ENCODE results near the gene CBLL2.
"Not testable (repeated sequence)": the region's sequence is repeated elsewhere in the genome, so short reads cannot be mapped to it uniquely, and the experiment has no call there.

The CBLL2 gene, protein sequence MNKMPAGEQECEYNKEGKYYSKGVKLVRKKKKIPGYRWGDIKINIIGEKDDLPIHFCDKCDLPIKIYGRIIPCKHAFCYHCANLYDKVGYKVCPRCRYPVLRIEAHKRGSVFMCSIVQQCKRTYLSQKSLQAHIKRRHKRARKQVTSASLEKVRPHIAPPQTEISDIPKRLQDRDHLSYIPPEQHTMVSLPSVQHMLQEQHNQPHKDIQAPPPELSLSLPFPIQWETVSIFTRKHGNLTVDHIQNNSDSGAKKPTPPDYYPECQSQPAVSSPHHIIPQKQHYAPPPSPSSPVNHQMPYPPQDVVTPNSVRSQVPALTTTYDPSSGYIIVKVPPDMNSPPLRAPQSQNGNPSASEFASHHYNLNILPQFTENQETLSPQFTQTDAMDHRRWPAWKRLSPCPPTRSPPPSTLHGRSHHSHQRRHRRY

DNA sequence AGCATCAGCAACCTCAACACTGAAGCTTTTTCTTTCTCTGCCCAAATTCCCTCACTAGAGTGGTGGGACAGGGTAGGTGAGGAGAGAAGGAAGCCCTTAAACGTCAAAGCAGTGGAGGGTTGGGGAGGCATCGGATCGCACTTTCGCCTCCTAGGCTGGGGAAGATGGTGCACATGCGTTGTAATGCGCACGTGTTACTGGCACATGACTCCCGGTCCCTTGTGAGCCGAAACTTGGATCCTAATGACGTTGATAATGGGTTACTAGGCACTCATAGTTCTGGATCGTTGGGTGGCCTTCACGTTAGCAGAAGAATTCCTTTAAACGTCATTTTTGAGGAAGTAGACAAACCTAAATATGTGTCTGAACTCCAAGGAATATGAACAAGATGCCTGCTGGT, at the start of gene CBLL2:
Gene CBLL2 (plus strand): TSS at position 301 of the 400 bp plus-strand sequence. CDS start 79 bp downstream, at position 380.
- DNase-seq (ENCODE audit: low read depth in 1 of 2, low spot score in 1 of 2), result no peak

DNA sequence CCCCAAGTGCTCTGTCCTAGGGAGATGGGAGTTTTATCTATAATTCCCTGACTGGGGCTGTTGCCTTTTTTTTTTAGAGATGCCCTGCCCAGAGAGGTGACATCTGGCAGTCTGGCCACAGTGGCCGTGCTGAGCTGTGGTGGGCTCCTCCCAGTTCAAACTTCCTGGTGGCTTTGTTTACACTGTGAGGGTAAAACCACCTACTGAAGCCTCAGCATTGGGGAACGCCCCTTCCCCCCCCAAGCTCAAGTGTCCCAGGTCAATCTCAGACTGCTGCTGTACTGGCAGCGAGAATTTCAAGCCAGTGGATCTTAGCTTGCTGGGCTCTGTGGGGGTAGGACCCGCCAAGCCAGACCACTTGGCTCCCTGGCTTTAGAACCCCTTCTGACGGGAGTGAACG, 38.3 kb upstream of the CBLL2 start:
- DNase-seq (ENCODE audit: low read depth in 1 of 2, low spot score in 1 of 2), result no peak

DNA sequence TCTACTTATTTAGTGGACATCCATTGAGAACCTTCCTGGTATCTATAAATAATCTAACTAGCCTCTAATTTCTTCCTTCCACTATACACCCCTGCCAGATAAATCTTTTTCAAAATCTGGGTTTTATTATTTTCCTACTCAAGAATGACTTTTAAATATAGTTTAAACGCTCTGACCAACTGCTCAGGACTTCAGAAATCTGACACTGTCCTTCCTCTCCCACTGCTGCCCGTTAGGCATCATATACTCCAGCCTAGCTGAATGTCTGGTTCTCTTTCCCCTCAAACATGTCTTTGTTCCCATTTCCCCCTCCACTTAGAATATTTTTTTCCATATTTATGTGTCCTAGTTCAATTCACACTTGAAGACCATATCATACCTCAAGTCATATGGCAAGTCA, 35.2 kb upstream of the CBLL2 start:
- no peak for DNase-seq (ENCODE audit: low read depth in 1 of 2, low spot score in 1 of 2)

DNA sequence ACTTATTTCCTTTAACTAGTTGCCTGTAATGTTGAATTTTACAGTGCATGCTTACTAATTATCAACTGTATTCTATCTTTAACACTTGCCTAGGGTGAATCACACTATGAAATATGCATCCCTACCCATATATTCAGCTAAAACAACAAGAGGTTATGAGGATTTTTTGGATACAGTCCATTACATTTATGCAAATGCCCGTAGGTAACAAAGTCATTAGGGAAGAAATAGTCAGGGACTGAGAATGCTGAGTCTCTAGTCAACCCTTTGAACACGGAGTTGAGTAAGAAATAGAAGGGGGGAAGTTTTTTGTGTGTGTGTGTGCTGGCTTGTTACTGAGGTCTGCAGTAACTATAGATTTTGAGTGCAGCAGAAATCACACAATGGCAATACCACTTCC, 26.1 kb upstream of the CBLL2 start:
- DNase-seq (ENCODE audit: low read depth in 1 of 2, low spot score in 1 of 2), result no peak

DNA sequence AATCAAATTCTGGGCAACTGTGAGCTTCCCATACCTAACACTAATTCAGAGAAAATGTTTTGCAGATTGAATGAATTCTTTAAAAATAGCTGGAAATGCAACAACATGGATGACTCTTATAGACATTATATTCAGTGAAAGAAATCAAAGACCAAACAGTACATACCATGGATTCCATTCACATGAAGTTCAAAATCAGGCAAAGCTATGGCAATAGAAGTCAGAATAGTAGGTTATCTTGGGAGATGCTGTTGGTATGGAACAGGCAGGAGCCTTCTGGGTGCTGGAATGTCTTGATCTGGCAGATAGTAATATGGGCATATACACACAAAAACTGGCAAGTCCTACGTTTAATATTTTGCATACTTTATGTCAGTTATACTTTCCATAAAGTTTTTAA, 25.5 kb upstream of the CBLL2 start:
- no peak for DNase-seq (ENCODE audit: low read depth in 1 of 2, low spot score in 1 of 2)

DNA sequence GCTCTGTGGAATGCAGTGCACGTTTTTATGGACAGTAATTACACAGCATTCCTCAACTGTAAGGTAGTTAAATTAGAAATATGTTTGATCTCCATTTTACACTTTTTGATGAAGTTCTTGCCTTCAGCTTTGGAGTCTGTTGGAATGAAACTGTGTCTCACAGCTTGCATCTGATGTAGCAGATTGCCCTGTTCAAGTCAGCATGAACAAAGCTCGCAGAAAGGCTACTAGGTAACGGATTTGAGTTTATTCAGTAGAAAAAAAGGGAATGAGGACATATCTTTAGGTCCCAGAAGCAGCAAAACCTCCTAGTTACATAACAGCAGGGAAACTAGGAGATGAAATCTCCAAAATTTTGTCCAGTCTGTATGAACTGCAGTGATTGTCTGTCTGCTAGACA, 24.3 kb upstream of the CBLL2 start:
- DNase-seq (ENCODE audit: low read depth in 1 of 2, low spot score in 1 of 2), result no peak

DNA sequence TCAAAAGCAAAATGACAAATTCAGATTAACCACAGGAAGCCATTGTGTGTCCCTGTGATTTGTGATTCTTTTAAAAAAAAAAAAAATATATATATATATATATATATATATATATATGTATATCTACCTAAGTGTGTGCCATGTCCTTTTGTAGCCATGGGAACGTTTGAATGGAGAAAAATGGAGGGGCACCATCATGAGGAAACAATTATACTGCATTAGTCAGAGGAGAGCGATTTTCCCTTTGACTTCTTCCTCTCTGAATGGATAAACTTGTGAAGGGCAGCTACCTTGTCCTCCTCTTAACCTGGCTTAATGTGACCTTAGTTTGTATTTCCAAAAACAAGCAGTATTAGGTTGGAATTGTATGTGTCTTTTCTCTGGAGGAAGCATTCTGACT, 23.3 kb upstream of the CBLL2 start:
- no peak for DNase-seq (ENCODE audit: low read depth in 1 of 2, low spot score in 1 of 2)

DNA sequence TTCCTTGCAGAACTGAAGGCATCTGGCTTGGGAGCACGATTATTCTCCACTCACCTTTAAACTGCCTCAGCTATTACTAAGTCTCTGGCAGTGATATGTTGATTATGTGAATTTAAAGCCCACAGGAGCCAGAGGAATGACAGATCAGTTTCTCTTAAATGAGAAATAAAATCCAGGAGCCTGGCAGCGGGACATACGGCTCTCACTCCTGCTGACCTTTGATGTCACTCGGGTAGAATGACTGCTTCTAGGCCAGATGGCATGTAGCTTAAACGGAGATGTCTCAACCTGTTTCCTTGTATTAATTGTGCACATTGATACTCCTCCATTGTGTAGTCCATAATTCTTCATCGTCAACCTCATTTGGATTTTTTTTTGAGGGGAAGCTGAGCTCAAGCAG, 4.0 kb upstream of the CBLL2 start:
- DNase-seq (ENCODE audit: low read depth in 1 of 2, low spot score in 1 of 2), result no peak

DNA sequence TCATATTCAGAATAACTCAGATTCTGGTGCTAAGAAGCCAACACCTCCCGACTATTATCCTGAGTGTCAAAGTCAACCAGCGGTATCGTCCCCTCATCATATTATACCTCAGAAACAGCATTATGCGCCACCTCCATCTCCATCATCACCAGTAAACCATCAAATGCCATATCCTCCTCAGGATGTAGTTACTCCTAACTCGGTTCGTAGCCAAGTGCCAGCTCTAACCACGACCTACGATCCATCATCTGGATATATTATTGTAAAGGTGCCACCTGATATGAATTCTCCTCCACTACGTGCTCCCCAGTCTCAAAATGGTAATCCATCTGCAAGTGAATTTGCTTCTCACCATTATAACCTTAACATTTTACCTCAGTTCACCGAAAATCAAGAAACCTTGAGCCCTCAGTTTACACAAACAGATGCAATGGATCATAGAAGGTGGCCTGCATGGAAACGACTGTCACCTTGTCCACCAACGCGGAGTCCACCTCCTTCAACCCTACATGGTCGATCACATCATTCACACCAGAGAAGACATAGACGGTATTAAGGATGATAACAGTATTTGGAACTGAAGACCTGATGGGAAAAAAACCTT, 1.1 kb downstream of the CBLL2 start:
- DNase-seq (ENCODE audit: low read depth in 1 of 2, low spot score in 1 of 2), result no peak

DNA sequence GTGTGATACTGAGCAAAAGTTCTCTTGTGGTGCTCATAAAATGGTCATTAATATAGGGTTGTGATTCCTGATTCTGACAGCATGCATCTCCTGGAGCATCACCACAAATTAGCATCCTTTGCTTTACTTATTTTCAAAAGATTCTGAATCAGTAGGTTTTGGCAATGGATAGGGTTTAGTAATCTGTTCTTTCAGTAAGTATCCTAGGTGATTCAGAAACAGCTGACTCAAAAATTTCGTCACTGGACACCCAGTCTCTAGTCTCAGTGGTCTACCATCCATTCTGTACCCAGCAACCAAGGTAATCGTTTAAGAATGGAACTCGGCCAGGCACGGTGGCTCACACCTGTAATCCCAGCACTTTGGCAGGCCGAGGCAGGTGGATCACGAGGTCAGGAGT, 4.1 kb downstream of the CBLL2 start:
- no peak for DNase-seq (ENCODE audit: low read depth in 1 of 2, low spot score in 1 of 2)

DNA sequence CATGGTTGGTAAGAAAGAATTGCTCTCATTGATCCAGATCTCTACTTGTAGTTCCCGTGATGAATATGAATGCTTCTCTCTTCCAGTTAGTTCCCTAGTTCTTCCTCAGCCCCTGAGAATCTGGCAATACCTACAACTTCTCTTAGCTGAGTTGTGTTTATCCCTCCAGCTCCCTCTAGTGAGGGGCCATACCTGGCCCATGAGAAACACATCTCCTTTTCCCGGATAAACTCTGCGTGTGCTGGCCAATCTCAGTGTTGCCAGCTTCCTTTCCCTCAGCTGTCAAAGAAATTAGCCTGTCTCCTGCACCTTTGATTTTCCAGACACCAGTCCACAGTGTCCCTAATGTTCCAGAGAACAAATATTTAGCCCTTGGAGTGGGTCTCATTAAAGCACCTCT, 5.7 kb downstream of the CBLL2 start:
- DNase-seq (ENCODE audit: low read depth in 1 of 2, low spot score in 1 of 2), result no peak

DNA sequence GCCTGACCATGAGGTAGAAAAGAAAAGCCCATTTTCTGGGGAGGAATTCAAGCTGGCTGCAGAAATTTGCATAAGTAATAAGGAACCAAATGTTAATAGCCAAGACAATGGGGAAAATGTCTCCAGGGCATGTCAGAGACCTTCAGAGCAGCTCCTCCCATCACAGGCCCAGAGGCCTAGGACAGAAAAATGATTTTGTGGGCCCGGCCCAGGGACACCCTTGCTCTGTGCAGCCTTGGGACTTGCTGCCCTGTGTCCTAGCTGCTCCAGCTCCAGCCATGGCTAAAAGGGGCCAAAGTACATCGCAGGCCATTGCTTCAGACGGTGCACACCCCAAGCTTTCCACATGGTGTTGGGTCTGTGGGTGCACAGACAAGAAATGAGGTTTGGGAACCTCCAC, 16.5 kb downstream of the CBLL2 start:
- not testable (repeated sequence) for DNase-seq (ENCODE audit: low read depth in 1 of 2, low spot score in 1 of 2)

DNA sequence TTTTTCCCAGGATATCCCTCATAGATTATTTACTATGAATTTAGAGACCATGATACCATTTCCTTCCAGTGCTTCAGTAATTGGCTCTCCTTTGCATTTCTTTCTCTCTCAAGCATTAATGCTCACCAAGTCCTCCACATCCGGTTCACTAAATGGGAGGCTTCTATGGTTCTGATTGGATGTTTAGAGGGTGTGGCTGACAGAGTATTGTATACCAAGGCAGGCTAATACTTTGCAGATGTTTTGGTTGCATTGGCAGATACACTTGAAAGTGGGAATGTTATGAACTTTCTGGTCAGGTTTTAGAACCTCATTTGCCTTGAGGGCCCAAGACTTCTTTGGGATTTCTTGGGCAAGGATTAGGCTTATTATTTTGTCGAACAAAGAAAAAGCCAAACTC, 24.2 kb downstream of the CBLL2 start:
- DNase-seq (ENCODE audit: low read depth in 1 of 2, low spot score in 1 of 2), result no peak

DNA sequence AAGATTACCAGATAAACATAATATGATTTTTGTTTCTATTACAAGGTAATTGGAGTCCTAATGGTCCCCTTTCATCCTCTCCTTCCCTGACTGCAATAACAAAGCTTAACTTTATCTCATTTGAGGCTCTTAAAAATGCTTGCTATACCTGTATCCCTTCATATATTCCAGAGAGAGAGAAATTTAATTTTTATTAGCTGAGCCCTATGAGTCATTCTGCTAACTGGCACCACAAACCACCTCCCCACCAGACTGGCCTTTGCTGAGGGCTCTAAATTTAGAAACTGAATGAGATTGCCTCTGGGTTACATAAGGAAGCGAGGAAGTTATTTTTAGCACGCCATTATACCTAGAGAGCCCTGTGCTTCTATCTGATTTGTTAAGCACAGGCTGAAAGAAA, 27.4 kb downstream of the CBLL2 start:
- no peak for DNase-seq (ENCODE audit: low read depth in 1 of 2, low spot score in 1 of 2)

DNA sequence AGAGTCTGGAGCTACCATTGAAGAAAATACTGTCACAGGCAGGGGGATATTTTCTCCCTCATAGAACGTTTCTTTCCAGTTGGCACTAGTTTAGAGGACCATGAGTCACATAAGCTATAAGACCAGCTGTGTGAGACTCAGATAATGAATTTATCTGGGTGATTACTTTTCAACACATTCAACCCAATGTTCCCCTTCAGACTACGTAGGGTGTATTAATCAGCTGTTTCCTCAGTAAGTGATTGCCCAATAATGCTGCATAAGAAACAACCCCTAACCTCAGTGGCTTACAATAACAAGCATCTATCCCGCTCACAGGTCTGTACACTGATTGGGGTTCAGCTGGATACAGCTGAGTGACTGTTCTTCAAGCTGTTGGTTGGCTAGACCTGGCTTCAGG, 38.1 kb downstream of the CBLL2 start:
- no peak for DNase-seq (ENCODE audit: low read depth in 1 of 2, low spot score in 1 of 2)

DNA sequence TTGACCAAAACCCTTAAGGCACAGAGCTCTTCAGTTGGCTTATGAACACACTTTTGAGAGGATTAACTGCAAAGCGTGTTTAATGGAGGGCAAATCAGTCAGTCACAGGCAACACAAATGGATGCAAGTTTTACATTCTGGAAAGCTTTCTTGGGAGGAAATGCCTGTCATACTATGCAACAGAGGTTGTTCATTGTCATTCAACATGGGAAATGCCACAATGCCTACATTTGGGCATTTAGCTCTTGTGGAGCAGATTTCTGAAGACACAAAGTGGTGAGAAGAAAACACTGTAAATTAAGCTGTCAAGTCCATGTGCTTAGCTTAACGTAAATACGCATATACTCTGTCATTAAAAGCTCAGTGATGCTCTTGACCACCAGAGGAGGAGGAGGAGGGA, 41.1 kb downstream of the CBLL2 start:
- no peak for DNase-seq (ENCODE audit: low read depth in 1 of 2, low spot score in 1 of 2)

DNA sequence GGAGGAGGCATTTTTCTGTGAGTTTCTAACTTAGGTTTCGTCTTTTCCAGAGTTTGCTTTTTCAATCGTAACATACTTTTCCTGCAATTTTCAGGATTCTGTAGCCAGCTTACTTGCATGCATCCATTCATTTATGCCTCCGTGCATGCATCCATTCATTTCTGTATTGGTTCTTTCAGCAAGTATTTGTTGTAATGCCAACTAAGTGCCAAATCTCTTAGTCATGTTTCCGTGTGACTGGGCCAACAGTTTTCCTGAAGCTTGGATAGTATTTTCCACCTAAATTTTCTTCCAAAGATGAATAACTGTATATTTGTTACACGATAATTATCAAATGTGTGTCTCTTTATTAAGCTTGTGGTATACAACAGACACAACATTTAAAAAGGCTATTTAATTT, 41.5 kb downstream of the CBLL2 start:
- no peak for DNase-seq (ENCODE audit: low read depth in 1 of 2, low spot score in 1 of 2)

DNA sequence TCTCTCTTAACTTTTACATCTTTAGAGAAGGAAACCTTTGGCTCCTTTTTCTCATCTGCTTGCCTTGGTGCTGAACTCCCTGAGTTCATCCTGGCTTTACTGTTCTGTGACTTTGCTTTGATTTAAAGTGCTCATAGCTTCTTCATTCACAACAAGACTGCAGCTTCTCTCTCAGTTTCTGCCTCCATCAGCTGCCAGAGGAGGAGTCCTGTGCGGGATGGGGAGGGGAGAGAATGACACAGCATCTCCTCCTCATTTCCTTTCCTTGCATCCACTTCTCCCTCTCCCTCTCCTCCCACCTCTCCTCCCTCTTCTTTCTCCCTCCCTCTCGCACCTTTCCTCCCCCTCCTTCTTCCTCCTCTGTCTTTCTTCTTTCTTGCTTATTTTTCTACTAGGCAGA, 42.0 kb downstream of the CBLL2 start:
- DNase-seq (ENCODE audit: low read depth in 1 of 2, low spot score in 1 of 2), result no peak

DNA sequence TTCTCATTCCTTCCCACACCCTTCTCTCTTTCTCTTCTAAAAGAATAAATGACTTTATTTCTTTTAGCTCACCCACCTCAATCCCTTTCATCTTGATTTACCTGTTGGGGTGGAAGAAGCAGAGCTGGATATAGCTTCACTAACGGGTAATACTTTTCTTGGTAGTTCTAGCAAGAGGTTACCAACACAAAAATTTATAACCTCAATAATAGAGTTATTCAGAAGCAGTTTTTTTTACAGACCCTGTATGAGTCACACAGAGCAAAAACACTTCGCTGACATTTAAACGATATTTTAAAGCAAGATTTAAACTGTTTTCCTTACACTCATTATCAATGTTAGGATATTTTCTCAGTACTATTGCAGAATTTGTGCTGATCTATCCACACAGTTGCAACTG, 42.4 kb downstream of the CBLL2 start:
- no peak for DNase-seq (ENCODE audit: low read depth in 1 of 2, low spot score in 1 of 2)

DNA sequence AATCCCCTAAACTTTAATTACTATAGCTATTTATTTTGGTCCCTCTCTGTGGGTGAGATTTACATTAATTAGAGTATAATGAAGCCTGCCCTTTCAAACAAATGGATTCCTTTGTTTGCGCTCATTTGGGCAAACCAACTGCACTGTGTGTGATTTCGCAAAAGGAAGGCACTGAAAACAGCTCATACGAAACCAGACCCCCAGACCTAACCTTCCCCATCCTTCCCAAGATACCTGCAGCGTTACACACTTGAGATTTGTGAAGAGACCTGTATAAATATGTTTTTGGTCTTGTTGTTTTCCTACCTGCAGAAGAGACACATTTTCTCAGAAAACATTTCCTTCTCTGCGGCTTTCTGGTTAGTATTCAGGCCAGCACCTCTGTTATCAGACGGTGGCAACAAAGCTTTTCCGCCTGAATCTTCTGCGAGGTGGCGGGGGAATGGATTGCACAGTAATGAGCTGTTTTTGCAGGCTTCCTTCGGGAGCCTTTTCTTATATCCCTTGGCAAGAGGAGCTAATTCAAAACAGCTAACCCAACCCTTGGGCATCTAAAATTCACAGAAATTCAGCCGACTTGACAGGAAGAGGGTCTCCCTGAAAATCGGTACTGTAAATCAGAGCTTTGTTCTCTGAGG, 47.6 kb downstream of the CBLL2 start:
- DNase-seq (ENCODE audit: low read depth in 1 of 2, low spot score in 1 of 2), result no peak

DNA sequence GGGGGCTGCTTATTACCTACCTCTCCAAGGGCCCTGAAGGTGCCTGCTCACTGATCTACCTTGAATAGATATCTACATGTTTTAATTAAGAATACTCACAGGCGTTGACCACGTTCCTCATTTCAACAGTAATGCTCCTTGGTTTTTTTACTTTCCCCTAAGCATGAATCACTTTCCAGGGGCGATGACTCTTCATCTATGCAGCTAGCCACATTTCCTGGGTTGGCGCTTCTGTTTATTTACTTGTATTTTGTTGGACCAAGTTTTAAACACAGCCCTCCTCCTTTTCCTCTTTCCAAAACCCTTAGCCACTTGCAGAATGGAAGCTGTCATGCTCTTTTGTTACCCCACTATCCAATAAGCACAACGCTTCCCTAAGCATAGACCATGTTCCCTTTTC, 50.8 kb downstream of the CBLL2 start:
- no peak for DNase-seq (ENCODE audit: low read depth in 1 of 2, low spot score in 1 of 2)

All from activated CD4-positive, alpha-beta T cell treated with anti-CD3 and anti-CD28 coated beads, Interleukin-2, amount 50 U/mL, for 24 hours (primary cell).